Measurements from ENCODE around the gene UBE2V1.

Gene UBE2V1

DNA sequence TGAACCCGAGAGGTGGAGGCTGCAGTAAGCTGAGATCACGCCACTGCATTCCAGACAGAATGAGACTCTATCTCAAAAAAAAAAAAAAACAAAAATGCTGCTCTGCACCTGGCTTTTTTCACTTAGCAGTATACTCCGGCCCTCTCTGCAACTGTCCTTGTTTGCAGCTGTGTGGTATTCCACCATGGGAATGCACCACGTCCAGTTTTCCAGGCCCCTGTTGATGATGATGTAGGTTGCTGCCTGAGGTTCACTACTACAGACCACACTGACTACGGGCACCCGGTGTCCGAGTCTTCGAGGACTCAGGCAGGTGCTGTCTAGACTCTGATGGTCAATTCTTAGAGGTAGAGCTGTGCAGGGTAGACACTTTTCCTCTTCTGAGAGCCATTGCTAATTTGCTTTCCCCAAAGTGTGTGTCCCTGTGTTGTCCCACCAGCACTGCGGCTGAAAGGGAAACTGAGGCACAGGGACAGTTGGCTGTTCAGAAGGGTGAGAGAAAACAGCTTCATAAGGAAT is 56.5 kb downstream of the UBE2V1 start:
- no peak for TF ChIP-seq CTCF (IDR thresholded peaks at IDR 0.05; ENCODE audit: insufficient read depth, low read length, poor library complexity, severe bottlenecking)
- TF ChIP-seq EZH2phosphoT487 (conservative IDR thresholded peaks at IDR 0.05; ENCODE audit: low read length): no peak
- Histone ChIP-seq H2AFZ (ENCODE audit: low read depth, low read length, severe bottlenecking) (no peak overlapping the region), H3K9ac (ENCODE audit: low read length) (no peak overlapping the region), H4K20me1 (ENCODE audit: low read depth, low read length) (no peaks in the 10 kb centered on the region), H3K9me3 (ENCODE audit: insufficient read depth, low read length) (no peaks in the 10 kb centered on the region), H3K4me3 (ENCODE audit: insufficient read depth, low read length, poor library complexity, severe bottlenecking) (no peak overlapping the region), H3K27ac (ENCODE audit: low read depth, low read length) (no peak overlapping the region), H3K9me2 (replicated peaks; ENCODE audit: insufficient read depth, low read length) (no peaks in the 10 kb centered on the region), H3F3A (ENCODE audit: insufficient read depth) (no peaks in the 10 kb centered on the region), H3K36me3 (ENCODE audit: low read length) (no peaks in the 10 kb centered on the region), H3K4me2 (ENCODE audit: low read depth, low read length, poor library complexity, severe bottlenecking) (no peak overlapping the region), H3K27me3 (ENCODE audit: low read length) (no peaks in the 10 kb centered on the region), H3K79me2 (ENCODE audit: insufficient read depth, low read length) (no peaks in the 10 kb centered on the region)

GRCh38 chr20:50055524-50056083 is 57.3 kb downstream of the UBE2V1 start:
- Histone ChIP-seq H3K4me2 (ENCODE audit: low read depth, low read length, poor library complexity, severe bottlenecking) (no peak overlapping the region), H4K20me1 (ENCODE audit: low read depth, low read length) (no peaks in the 10 kb centered on the region), H3K27me3 (ENCODE audit: low read length) (no peaks in the 10 kb centered on the region), H3K9me2 (replicated peaks; ENCODE audit: insufficient read depth, low read length) (no peaks in the 10 kb centered on the region), H3F3A (ENCODE audit: insufficient read depth) (no peaks in the 10 kb centered on the region), H3K4me3 (ENCODE audit: insufficient read depth, low read length, poor library complexity, severe bottlenecking) (no peak overlapping the region), H3K79me2 (ENCODE audit: insufficient read depth, low read length) (no peaks in the 10 kb centered on the region), H3K9ac (ENCODE audit: low read length) (no peak overlapping the region), H3K27ac (ENCODE audit: low read depth, low read length) (no peak overlapping the region), H2AFZ (ENCODE audit: low read depth, low read length, severe bottlenecking) (no peak overlapping the region), H3K36me3 (ENCODE audit: low read length) (no peaks in the 10 kb centered on the region), H3K9me3 (ENCODE audit: insufficient read depth, low read length) (no peaks in the 10 kb centered on the region)
- TF ChIP-seq CTCF (IDR thresholded peaks at IDR 0.05; ENCODE audit: insufficient read depth, low read length, poor library complexity, severe bottlenecking): no peak
- TF ChIP-seq EZH2phosphoT487 (conservative IDR thresholded peaks at IDR 0.05; ENCODE audit: low read length): no peak

- Histone ChIP-seq H3K27ac (ENCODE audit: low read depth, low read length) (no peak overlapping the region), H3K4me3 (ENCODE audit: insufficient read depth, low read length, poor library complexity, severe bottlenecking) (no peak overlapping the region), H3F3A (ENCODE audit: insufficient read depth) (no peaks in the 10 kb centered on the region), H3K9me3 (ENCODE audit: insufficient read depth, low read length) (no peaks in the 10 kb centered on the region), H3K27me3 (ENCODE audit: low read length) (no peaks in the 10 kb centered on the region), H4K20me1 (ENCODE audit: low read depth, low read length) (no peaks in the 10 kb centered on the region), H3K36me3 (ENCODE audit: low read length) (no peaks in the 10 kb centered on the region), H3K79me2 (ENCODE audit: insufficient read depth, low read length) (no peaks in the 10 kb centered on the region), H2AFZ (ENCODE audit: low read depth, low read length, severe bottlenecking) (no peak overlapping the region), H3K9ac (ENCODE audit: low read length) (no peak overlapping the region), H3K9me2 (replicated peaks; ENCODE audit: insufficient read depth, low read length) (no peaks in the 10 kb centered on the region), H3K4me2 (ENCODE audit: low read depth, low read length, poor library complexity, severe bottlenecking) (no peak overlapping the region)
- no peak for TF ChIP-seq CTCF (IDR thresholded peaks at IDR 0.05; ENCODE audit: insufficient read depth, low read length, poor library complexity, severe bottlenecking)
- TF ChIP-seq EZH2phosphoT487 (conservative IDR thresholded peaks at IDR 0.05; ENCODE audit: low read length): no peak
Measured at GRCh38 chr20:50054626-50055511, 58.1 kb downstream of the UBE2V1 start.

Data from SU-DHL-6 (cell line).